GM21360 (cell line): Measurements from ENCODE around the gene KRTAP10-2.
"Not testable (repeated sequence)": the region's sequence is repeated elsewhere in the genome, so short reads cannot be mapped to it uniquely, and the experiment has no call there.

Experiments
- ATAC-seq: cut with Tn5 transposase; IDR thresholded peaks from one replicate; pipeline ENCODE4 v1.9.1; 2021; ENCODE audit warnings: mild to moderate bottlenecking, moderate library complexity; ENCODE audit not compliant: unreplicated experiment

The KRTAP10-2 gene

GRCh38 chr21:44583089-44583799 is 31.9 kb upstream of the KRTAP10-2 start:
- no peak for ATAC-seq

GRCh38 chr21:44582055-44582454 is 30.8 kb upstream of the KRTAP10-2 start:
- ATAC-seq, result no peak

GRCh38 chr21:44581158-44581557 is 29.9 kb upstream of the KRTAP10-2 start:
- ATAC-seq, result no peak

GRCh38 chr21:44580231-44580821 is 29.0 kb upstream of the KRTAP10-2 start, which contains the start of gene KRTAP10-5:
Gene KRTAP10-5 (minus strand): TSS chr21:44580604. CDS start chr21:44580578, 26 bp downstream.
- not testable (repeated sequence) for ATAC-seq

GRCh38 chr21:44579833-44580144 is 28.5 kb upstream of the KRTAP10-2 start:
- no peak for ATAC-seq

GRCh38 chr21:44579056-44579832 is 27.9 kb upstream of the KRTAP10-2 start:
- no peak for ATAC-seq

GRCh38 chr21:44578371-44579055 is 27.2 kb upstream of the KRTAP10-2 start:
- no peak for ATAC-seq

GRCh38 chr21:44576025-44576420 is 24.7 kb upstream of the KRTAP10-2 start:
- ATAC-seq, result no peak

- no peak for ATAC-seq
Measured at GRCh38 chr21:44575307-44576024, 24.2 kb upstream of the KRTAP10-2 start.

GRCh38 chr21:44574457-44575306 is 23.4 kb upstream of the KRTAP10-2 start:
- ATAC-seq, result no peak

- not testable (repeated sequence) for ATAC-seq
Measured at GRCh38 chr21:44573630-44574456, 22.5 kb upstream of the KRTAP10-2 start, which contains the start of gene KRTAP10-4. Gene KRTAP10-4 (plus strand): TSS chr21:44573729. CDS start chr21:44573759, 30 bp downstream.

GRCh38 chr21:44572959-44573583 is 21.8 kb upstream of the KRTAP10-2 start:
- ATAC-seq, result no peak

GRCh38 chr21:44571844-44572782 is 20.8 kb upstream of the KRTAP10-2 start:
- no peak for ATAC-seq

- ATAC-seq, result no peak
Measured at GRCh38 chr21:44571296-44571695, 20.0 kb upstream of the KRTAP10-2 start.

GRCh38 chr21:44569861-44570517 is 18.7 kb upstream of the KRTAP10-2 start:
- ATAC-seq, result no peak

GRCh38 chr21:44568667-44569556 is 17.6 kb upstream of the KRTAP10-2 start:
- ATAC-seq, result no peak
